DMS153 treated with DMSO at 0.1 percent for 48 hours (cell line): ENCODE data around the gene NRG3.

Experiments used
- DNase-seq: peaks from one replicate; lab custom pipeline; 2025; ENCODE audit not compliant: unreplicated experiment; lab: John Stamatoyannopoulos, UW

The NRG3 gene

GRCh38 chr10:82208726-82209125 is 333.7 kb downstream of the NRG3 start:
- DNase-seq = no peak

- no peak for DNase-seq
These were observed 335.3 kb downstream of the NRG3 start for GRCh38 chr10:82210331-82210730.

GRCh38 chr10:82211346-82211745 is 336.4 kb downstream of the NRG3 start:
- DNase-seq = no peak

- no peak for DNase-seq
These were observed 337.8 kb downstream of the NRG3 start for GRCh38 chr10:82212753-82213152.

GRCh38 chr10:82213784-82214183 is 338.8 kb downstream of the NRG3 start:
- DNase-seq = no peak

- DNase-seq = no peak
These were observed 346.1 kb downstream of the NRG3 start for GRCh38 chr10:82221056-82221455.

- no peak for DNase-seq
These were observed 346.7 kb downstream of the NRG3 start for GRCh38 chr10:82221601-82222149.

- no peak for DNase-seq
These were observed 353.7 kb downstream of the NRG3 start for GRCh38 chr10:82228701-82229100.

- no peak for DNase-seq
These were observed 359.2 kb downstream of the NRG3 start for GRCh38 chr10:82234173-82234572.

GRCh38 chr10:82236084-82236731 is 361.2 kb downstream of the NRG3 start:
- no peak for DNase-seq

- no peak for DNase-seq
These were observed 363.3 kb downstream of the NRG3 start for GRCh38 chr10:82238291-82238690.

GRCh38 chr10:82240408-82240807 is 365.4 kb downstream of the NRG3 start:
- no peak for DNase-seq

- DNase-seq = no peak
These were observed 367.8 kb downstream of the NRG3 start for GRCh38 chr10:82242778-82243177.

- DNase-seq = no peak
These were observed 370.2 kb downstream of the NRG3 start for GRCh38 chr10:82245157-82245556.

- DNase-seq = no peak
These were observed 371.0 kb downstream of the NRG3 start for GRCh38 chr10:82245906-82246560.

- DNase-seq = no peak
These were observed 374.1 kb downstream of the NRG3 start for GRCh38 chr10:82249141-82249540.

- no peak for DNase-seq
These were observed 376.4 kb downstream of the NRG3 start for GRCh38 chr10:82251222-82251906.

- DNase-seq = no peak
These were observed 377.1 kb downstream of the NRG3 start for GRCh38 chr10:82252081-82252480.

- DNase-seq = no peak
These were observed 379.2 kb downstream of the NRG3 start for GRCh38 chr10:82254237-82254636.

- no peak for DNase-seq
These were observed 381.3 kb downstream of the NRG3 start for GRCh38 chr10:82256275-82256674.

GRCh38 chr10:82266438-82266837 is 391.4 kb downstream of the NRG3 start:
- no peak for DNase-seq

GRCh38 chr10:82267014-82267413 is 392.0 kb downstream of the NRG3 start:
- no peak for DNase-seq
